Measurements from ENCODE around the gene SLC25A21. TPM values are rescaled to one million over a fixed set of nuclear protein-coding genes. Genes with fewer than 3 reads are reported as not detected.

Gene SLC25A21
- total and polyA plus RNA-seq, 2 experiments from 2014 or later: 10.6 to 12.1 TPM

GRCh38 chr14:37056473-37056872 lies 115.9 kb downstream of the SLC25A21 start:
- Histone ChIP-seq H3K4me3 (no peak overlapping the region), H3K27me3 (ENCODE audit: insufficient read depth) (no peaks in the 10 kb centered on the region), H3F3A (replicated peaks; ENCODE audit: low read depth) (no peaks in the 10 kb centered on the region), H2AFZ (no peak overlapping the region), H3K4me1 (ENCODE audit: insufficient read depth) (peaks cover 29% of the 10 kb centered on the region), H3K4me2 (no peak overlapping the region), H3K36me3 (ENCODE audit: insufficient read depth) (no peaks in the 10 kb centered on the region), H3K9me2 (ENCODE audit: insufficient read depth) (peaks cover 4% of the 10 kb centered on the region; the same call in 1 of the 2 replicates), H3K27ac (ENCODE audit: low read depth) (no peak overlapping the region), H3K79me2 (replicated peaks; ENCODE audit: insufficient read depth) (no peaks in the 10 kb centered on the region), H4K20me1 (replicated peaks; ENCODE audit: insufficient read depth) (no peaks in the 10 kb centered on the region)
- DNase-seq (ENCODE audit: low spot score) (peak; percentile 32), ATAC-seq (peak; percentile 40; the same call in 2 of the 3 replicates)
- H3K4me1 Mint-ChIP-seq: peaks cover 37% of the 10 kb centered on the region
- no peak overlapping the region for H3K4me3 Mint-ChIP-seq
- H3K36me3 Mint-ChIP-seq (ENCODE audit: low read depth): peaks cover 17% of the 10 kb centered on the region
- H3K27me3 Mint-ChIP-seq (ENCODE audit: insufficient read depth, low read depth, poor library complexity): peaks cover 2% of the 10 kb centered on the region
- peaks cover 9% of the 10 kb centered on the region for H3K9me3 Mint-ChIP-seq
- TF ChIP-seq ZNF462 (CRISPR knock-in tag; IDR thresholded peaks at IDR 0.05): no peak
- TF ChIP-seq REST (IDR thresholded peaks at IDR 0.05; ENCODE audit: unreplicated experiment): no peak
- no peak for TF ChIP-seq CREB1 (CRISPR knock-in tag; IDR thresholded peaks at IDR 0.05; ENCODE audit: low read depth)
- TF ChIP-seq NANOG (IDR thresholded peaks at IDR 0.05; ENCODE audit: borderline replicate concordance): no peak
- TF ChIP-seq EZH2phosphoT487 (IDR thresholded peaks at IDR 0.05; ENCODE audit: unreplicated experiment): no peak
- H3K27ac Mint-ChIP-seq: peak overlapping the region; percentile 7; the same call in 1 of the 2 replicates

Data from GM23338 (cell line).